Heart right ventricle (tissue), 16 donors: ENCODE measurements around the gene LIN28A. TPM values are rescaled to one million over a fixed set of nuclear protein-coding genes. Genes with fewer than 3 reads are reported as not detected.
A peak's percentile ranks its signal among the peaks of the same experiment; 100 is the strongest.
"Not testable (repeated sequence)": the region's sequence is repeated elsewhere in the genome, so short reads cannot be mapped to it uniquely, and the experiment has no call there.

Source experiments
- ATAC-seq, 8 donors: fragments of 200-7000 bp; cut with Tn5 transposase; one replicate each; pipeline ENCODE4 v1.9.1; 2020; ENCODE audit warnings: mild to moderate bottlenecking in 8 of 8, moderate library complexity in 8 of 8, moderate number of reproducible peaks in 1 of 8
- DNase-seq, 2 donors: peaks; one replicate each; pipeline ENCODE4 v3.0.0-alpha.2; 2020
- H3K27ac ChIP-seq, 10 donors: fragments of 200-600 bp; sonication (generic) in 2 of 10; one replicate each; pipeline versions ENCODE4 v1.5.0 to v1.8.0; 2020 to 2022; ENCODE audit warnings: mild to moderate bottlenecking in 3 of 10
- H3K27me3 ChIP-seq, 7 donors: fragments of 200-600 bp; one replicate each; pipeline ENCODE4 v1.8.0; 2021 to 2022; ENCODE audit warnings: mild to moderate bottlenecking in 2 of 7
- H3K36me3 ChIP-seq, 9 donors: fragments of 200-600 bp; sonication (generic) in 1 of 9; one replicate each; pipeline versions ENCODE4 v1.5.0 to v1.8.0; 2020 to 2022; ENCODE audit warnings: mild to moderate bottlenecking in 2 of 9
- H3K4me1 ChIP-seq, 9 donors: fragments of 200-600 bp; sonication (generic) in 1 of 9; one replicate each; pipeline versions ENCODE4 v1.5.0 to v1.8.0; 2020 to 2022; ENCODE audit warnings: mild to moderate bottlenecking in 4 of 9
- H3K4me3 ChIP-seq, 10 donors: fragments of 200-600 bp; sonication (generic) in 2 of 10; one replicate each; pipeline versions ENCODE4 v1.5.0 to v1.8.0; 2020 to 2022; ENCODE audit warnings: mild to moderate bottlenecking in 7 of 10, moderate library complexity in 2 of 10
- H3K9me3 ChIP-seq, 11 donors: fragments of 200-600 bp in 10 of 11; sonication (generic) in 2 of 11; one replicate each; pipeline versions ENCODE4 v1.5.0 to v1.8.0; 2013 to 2022; ENCODE audit warnings: mild to moderate bottlenecking in 2 of 11, control low read depth in 1 of 11, moderate library complexity in 1 of 11
- WGBS, 2 donors: extraction: QIAGEN DNeasy Blood & Tissue Kit; methylation state at CpG; one replicate each; pipeline ENCODE4 v1.1.7; 2013; ENCODE audit warnings: inconsistent platforms in 1 of 2; 5-methylcytosine and 5-hydroxymethylcytosine counted together
- intact Hi-C, 10 donors: fragments of 100-400 bp; cut with DNase I; formaldehyde crosslinking; loops; one replicate each; pipeline versions ENCODE4 v1.11.1 to v1.14.2; 2022
- polyA plus RNA-seq, 2 donors: library from polyadenylated mRNA; stranded (reverse); fragments of 200-250 nt; gene quantifications; one replicate each; pipeline ENCODE4 v1.2.3, GENCODE V29; 2013
- total RNA-seq, 10 donors: library from RNA; stranded (reverse); fragmentation: NEBNext Ultra II Directional in 3 of 10; extraction: Animal tissue kit (Norgen Biotek cat#: 25700) in 3 of 10; gene quantifications; one replicate each; pipeline versions ENCODE4 v1.2.1 to v1.2.4, GENCODE V29; 2021 to 2023
- TF ChIP-seq, protein P1 (sequence below), 9 donors: fragments of 200-600 bp; sonication (generic) in 2 of 9; IDR thresholded peaks; one replicate each; pipeline versions ENCODE4 v1.5.0 to v1.8.0; 2021 to 2022; ENCODE audit warnings: antibody characterized with exemption in 9 of 9, mild to moderate bottlenecking in 5 of 9, moderate library complexity in 1 of 9
- donor health status: Arrhythmogenic right ventricular cardiomyopathy.
- donor health status: ischemic (EF 13 %, LVEDD 7.1; RV severe dilation, severe dysfunction).
- donor health status: healthy with polysubstance abuse.
- donor health status: DM: no; HTN: yes; CAD: no.
- donor health status: DM: no; HTN: no; CAD: no.
- donor health status: ischemic (EF 25% LVEDD 6.9; RV normal size, moderate dysfunction).
- donor health status: ischemic (EF 25% LVEDD 5.7; RV mildly dilated, moderate dysfunction).
- donor health status: healthy.
- donor health status: DM: yes; HTN: yes; CAD: no.
- donor health status: Ischemic cardiomyopathy.
- donor health status: ischemic (EF 35%, LVEDD 5.7; RV mildly dilated, moderate dysfunction).
- donor health status: nonischemic (EF 11% LVEDD 7.7; RV severe dilation, severe dysfunction).
- donor health status: DM: yes; HTN: yes; CAD: no.
- donor health status: PGD.
- donor health status: ischemic (EF 29% LVEDD 5.4; RV normal size, mild dysfunction).
- donor health status: nonischemic (EF 23%, LVEDD 6.1; RV moderate dilation, normal function).

LIN28A gene
- total and polyA plus RNA-seq, 12 donors, result 0.15 TPM; not detected in 11

GRCh38 chr1:26373281-26373680 lies 37.3 kb upstream of the LIN28A start:
- H3K4me3 ChIP-seq, result no peak overlapping the region
- H3K9me3 ChIP-seq, result no peaks in the 10 kb centered on the region
- ATAC-seq (no peak), DNase-seq (no peak)
- TF ChIP-seq, protein P1, sequence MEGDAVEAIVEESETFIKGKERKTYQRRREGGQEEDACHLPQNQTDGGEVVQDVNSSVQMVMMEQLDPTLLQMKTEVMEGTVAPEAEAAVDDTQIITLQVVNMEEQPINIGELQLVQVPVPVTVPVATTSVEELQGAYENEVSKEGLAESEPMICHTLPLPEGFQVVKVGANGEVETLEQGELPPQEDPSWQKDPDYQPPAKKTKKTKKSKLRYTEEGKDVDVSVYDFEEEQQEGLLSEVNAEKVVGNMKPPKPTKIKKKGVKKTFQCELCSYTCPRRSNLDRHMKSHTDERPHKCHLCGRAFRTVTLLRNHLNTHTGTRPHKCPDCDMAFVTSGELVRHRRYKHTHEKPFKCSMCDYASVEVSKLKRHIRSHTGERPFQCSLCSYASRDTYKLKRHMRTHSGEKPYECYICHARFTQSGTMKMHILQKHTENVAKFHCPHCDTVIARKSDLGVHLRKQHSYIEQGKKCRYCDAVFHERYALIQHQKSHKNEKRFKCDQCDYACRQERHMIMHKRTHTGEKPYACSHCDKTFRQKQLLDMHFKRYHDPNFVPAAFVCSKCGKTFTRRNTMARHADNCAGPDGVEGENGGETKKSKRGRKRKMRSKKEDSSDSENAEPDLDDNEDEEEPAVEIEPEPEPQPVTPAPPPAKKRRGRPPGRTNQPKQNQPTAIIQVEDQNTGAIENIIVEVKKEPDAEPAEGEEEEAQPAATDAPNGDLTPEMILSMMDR (IDR thresholded peaks at IDR 0.05), result no peak
- peak overlapping the region in 1 of 10 donors; percentile 16 for H3K27ac ChIP-seq
- intact Hi-C loops, result loop anchor here in 1 of 10 donors (5.0 kb wide), 1 partner anchor 101 kb away; no protein-coding TSS in a partner anchor
- peaks cover 0 to 37% (median 17%) of the 10 kb centered on the region in 7 donors for H3K27me3 ChIP-seq
- WGBS, 2 donors, result 82 to 85% methylated on average over 4 of the region's 4 CpGs
- no peaks in the 10 kb centered on the region for H3K36me3 ChIP-seq
- H3K4me1 ChIP-seq, result peaks cover 0 to 46% (median 0%) of the 10 kb centered on the region in 9 donors

DNA sequence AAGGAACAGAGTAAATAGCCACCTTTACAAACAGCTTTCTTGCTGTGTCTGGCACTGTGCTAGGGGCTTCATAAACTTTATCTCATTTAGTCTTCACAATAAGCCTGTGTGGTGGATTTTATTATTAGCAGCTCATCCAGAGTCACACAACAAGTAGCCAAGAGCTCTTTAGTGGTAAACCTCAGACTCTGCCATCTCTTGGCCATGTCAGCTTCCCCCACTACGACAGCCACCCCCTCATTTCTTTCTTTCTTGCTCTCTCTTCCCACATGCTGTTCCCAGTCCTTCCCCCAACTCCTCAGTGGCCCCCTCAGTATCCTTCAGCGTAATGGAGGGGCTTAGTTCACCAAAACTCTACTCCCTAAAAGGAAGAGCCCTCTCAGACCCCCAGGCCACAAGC lies 36.8 kb upstream of the LIN28A start:
- H3K36me3 ChIP-seq, result no peaks in the 10 kb centered on the region
- 39 to 46% methylated on average over 2 of the region's 2 CpGs for WGBS, 2 donors
- ATAC-seq (no peak), DNase-seq (no peak)
- peaks cover 0 to 37% (median 20%) of the 10 kb centered on the region in 7 donors for H3K27me3 ChIP-seq
- no peak overlapping the region for H3K4me3 ChIP-seq
- H3K9me3 ChIP-seq, result no peaks in the 10 kb centered on the region
- TF ChIP-seq, protein P1 (IDR thresholded peaks at IDR 0.05), result no peak
- H3K4me1 ChIP-seq, result peaks cover 0 to 51% (median 0%) of the 10 kb centered on the region in 9 donors
- intact Hi-C loops, result loop anchor here in 1 of 10 donors (5.0 kb wide), 1 partner anchor 101 kb away; no protein-coding TSS in a partner anchor
- peak overlapping the region in 1 of 10 donors; percentile 53 for H3K27ac ChIP-seq

- H3K4me1 ChIP-seq, result peaks cover 0 to 55% (median 0%) of the 10 kb centered on the region in 9 donors
- H3K27ac ChIP-seq, result peak overlapping the region in 1 of 10 donors; percentile 53
- intact Hi-C loops, result loop anchor here in 1 of 10 donors (5.0 kb wide), 1 partner anchor 102 kb away; no protein-coding TSS in a partner anchor
These were observed 36.3 kb upstream of the LIN28A start for GRCh38 chr1:26374361-26374760.

GRCh38 chr1:26375081-26375480 lies 35.5 kb upstream of the LIN28A start:
- Histone ChIP-seq H3K9me3 (no peaks in the 10 kb centered on the region), H3K4me3 (no peak overlapping the region), H3K36me3 (no peaks in the 10 kb centered on the region), H3K27me3 (peaks cover 0 to 29% (median 15%) of the 10 kb centered on the region in 7 donors), H3K4me1 (peaks cover 0 to 55% (median 0%) of the 10 kb centered on the region in 9 donors), H3K27ac (no peak overlapping the region)
- DNase-seq, result no peak
- 58 to 65% methylated on average over 6 of the region's 6 CpGs for WGBS, 2 donors
- TF ChIP-seq, protein P1 (IDR thresholded peaks at IDR 0.05), result no peak
- no peak for ATAC-seq
- intact Hi-C loops, result no loop called here

More at GRCh38 chr1:26374361-26374760, 36.3 kb upstream of the LIN28A start:
- H3K36me3 ChIP-seq, H3K9me3 ChIP-seq, H3K4me3 ChIP-seq, DNase-seq, ATAC-seq: not testable (repeated sequence)
- peaks cover 0 to 32% (median 15%) of the 10 kb centered on the region in 7 donors for H3K27me3 ChIP-seq
- 47 to 53% methylated on average over 2 of the region's 2 CpGs for WGBS, 2 donors

DNA sequence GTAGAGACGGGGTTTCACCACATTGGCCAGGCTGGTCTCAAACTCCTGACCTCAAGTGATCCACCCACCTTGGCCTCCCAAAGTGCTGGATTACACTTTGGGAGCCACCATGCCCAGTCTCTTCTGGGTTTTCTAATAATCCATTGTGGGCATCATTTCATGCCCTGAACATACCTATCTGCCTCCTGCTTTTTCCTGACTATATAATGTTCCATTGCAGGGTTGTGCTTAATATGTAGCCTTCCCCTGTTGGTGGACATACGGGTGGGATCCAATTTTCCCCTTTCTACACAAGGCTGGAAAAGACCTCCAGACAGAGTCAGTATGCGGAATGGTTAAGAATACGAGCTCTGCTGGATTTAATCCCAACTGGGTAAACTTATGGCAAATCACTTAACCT lies 34.6 kb upstream of the LIN28A start:
- Histone ChIP-seq H3K27me3 (peaks cover 0 to 31% (median 18%) of the 10 kb centered on the region in 7 donors), H3K4me3 (no peak overlapping the region), H3K36me3 (no peaks in the 10 kb centered on the region), H3K4me1 (peaks cover 0 to 55% (median 0%) of the 10 kb centered on the region in 9 donors), H3K27ac (no peak overlapping the region), H3K9me3 (no peaks in the 10 kb centered on the region)
- intact Hi-C loops, result no loop called here
- DNase-seq, result no peak
- 94 to 96% methylated on average over 4 of the region's 4 CpGs for WGBS, 2 donors
- ATAC-seq, result no peak
- TF ChIP-seq, protein P1 (IDR thresholded peaks at IDR 0.05), result no peak
